Chondrocyte (in vitro differentiated cells): ENCODE measurements around the gene INCA1. TPM values are rescaled to one million over a fixed set of nuclear protein-coding genes. Genes with fewer than 3 reads are reported as not detected.

Experiments
- DNase-seq: peaks from one replicate; pipeline ENCODE4 v3.0.0; 2021; ENCODE audit warnings: mixed read lengths, low spot score
- H3K27ac Mint-ChIP-seq: one replicate; pipeline ENCODE4 v1.8.0; 2021; ENCODE audit warnings: mild to moderate bottlenecking, moderate library complexity, mixed read lengths; ENCODE audit not compliant: unreplicated experiment
- H3K27me3 Mint-ChIP-seq: 2 replicates; pipeline ENCODE4 v1.8.0; 2021; ENCODE audit warnings: low read depth, mixed read lengths
- H3K36me3 Mint-ChIP-seq: 2 replicates; pipeline ENCODE4 v1.8.0; 2021; ENCODE audit warnings: low read depth, mixed read lengths
- H3K4me1 Mint-ChIP-seq: 2 replicates; pipeline ENCODE4 v1.8.0; 2021; ENCODE audit warnings: low read depth, mild to moderate bottlenecking, mixed read lengths
- H3K4me3 Mint-ChIP-seq: one replicate; pipeline ENCODE4 v1.8.0; 2021; ENCODE audit warnings: mild to moderate bottlenecking, moderate library complexity, mixed read lengths; ENCODE audit not compliant: unreplicated experiment
- H3K9me3 Mint-ChIP-seq: 2 replicates; pipeline ENCODE4 v1.8.0; 2021; ENCODE audit warnings: low read depth, mixed read lengths
- CTCF ChIP-seq: fragments of 200-600 bp; sonication (generic); IDR thresholded peaks from 2 replicates; pipeline ENCODE4 v1.5.0; 2021; ENCODE audit warnings: antibody characterized with exemption, mild to moderate bottlenecking, moderate library complexity
- total RNA-seq: library from RNA; stranded (reverse); gene quantifications from 3 replicates; pipeline ENCODE4 v1.2.1, GENCODE V29; 2021

Gene INCA1
- total RNA-seq, 1 donor from 2014 or later = 1.5 TPM

- Mint-ChIP-seq H3K36me3 (peaks cover 14% of the 10 kb centered on the region), H3K27ac (no peak overlapping the region), H3K9me3 (no peaks in the 10 kb centered on the region), H3K4me3 (no peak overlapping the region), H3K27me3 (no peaks in the 10 kb centered on the region), H3K4me1 (peaks cover 20% of the 10 kb centered on the region)
- DNase-seq = no peak
- peak; percentile 24 for TF ChIP-seq CTCF
Measured at GRCh38 chr17:4956493-4957061, 40.7 kb downstream of the INCA1 start.

- H3K36me3 Mint-ChIP-seq = peaks cover 8% of the 10 kb centered on the region
- H3K4me3 Mint-ChIP-seq = no peak overlapping the region
- H3K27me3 Mint-ChIP-seq = no peaks in the 10 kb centered on the region
- no peak overlapping the region for H3K27ac Mint-ChIP-seq
- TF ChIP-seq CTCF = no peak
- peaks cover 35% of the 10 kb centered on the region for H3K4me1 Mint-ChIP-seq
- no peak for DNase-seq
- no peaks in the 10 kb centered on the region for H3K9me3 Mint-ChIP-seq
Measured at GRCh38 chr17:4955091-4955490, 42.2 kb downstream of the INCA1 start.

GRCh38 chr17:4953451-4953961, 43.8 kb downstream of the INCA1 start:
- TF ChIP-seq CTCF = no peak
- peak overlapping the region; percentile 88 for H3K27ac Mint-ChIP-seq
- H3K9me3 Mint-ChIP-seq = no peaks in the 10 kb centered on the region
- H3K4me3 Mint-ChIP-seq = no peak overlapping the region
- no peaks in the 10 kb centered on the region for H3K27me3 Mint-ChIP-seq
- DNase-seq = no peak
- H3K4me1 Mint-ChIP-seq = peaks cover 38% of the 10 kb centered on the region
- H3K36me3 Mint-ChIP-seq = peaks cover 2% of the 10 kb centered on the region

GRCh38 chr17:4951486-4951885, 45.8 kb downstream of the INCA1 start:
- H3K4me3 Mint-ChIP-seq = no peak overlapping the region

GRCh38 chr17:4950746-4951204, 46.5 kb downstream of the INCA1 start, which contains the start of gene ENO3:
ENO3 (plus strand) TSS chr17:4951119; CDS start chr17:4951830, 711 bp downstream.
- no peaks in the 10 kb centered on the region for H3K27me3 Mint-ChIP-seq
- H3K36me3 Mint-ChIP-seq = peaks cover 11% of the 10 kb centered on the region
- no peak for TF ChIP-seq CTCF
- H3K4me3 Mint-ChIP-seq = peak within 1 kb of the TSS; percentile 68
- H3K9me3 Mint-ChIP-seq = no peaks in the 10 kb centered on the region
- H3K27ac Mint-ChIP-seq = peak within 1 kb of the TSS; percentile 87
- H3K4me1 Mint-ChIP-seq = peaks cover 51% of the 10 kb centered on the region
- DNase-seq = no peak

More at GRCh38 chr17:4951486-4951885, 45.8 kb downstream of the INCA1 start:
- TF ChIP-seq CTCF = no peak
- Mint-ChIP-seq H3K9me3 (no peaks in the 10 kb centered on the region), H3K27ac (no peak overlapping the region), H3K36me3 (peaks cover 6% of the 10 kb centered on the region), H3K4me1 (peaks cover 44% of the 10 kb centered on the region), H3K27me3 (no peaks in the 10 kb centered on the region)
- no peak for DNase-seq
